Parathyroid adenoma (tissue), 2 donors: ENCODE data around the gene LRRK1.

Source experiments
- H2AFZ ChIP-seq: fragments of 300-600 bp; sonication (generic); one replicate; pipeline ENCODE4 v1.7.0; 2017; ENCODE audit warnings: antibody characterized with exemption, mild to moderate bottlenecking
- H3K27ac ChIP-seq: fragments of 300-600 bp; sonication (generic); one replicate; pipeline ENCODE4 v1.7.0; 2017
- H3K27me3 ChIP-seq: fragments of 300-600 bp; sonication (generic); one replicate; pipeline ENCODE4 v1.7.0; 2017; ENCODE audit warnings: low read length; ENCODE audit not compliant: control insufficient read depth, insufficient read depth
- H3K36me3 ChIP-seq: fragments of 300-600 bp; sonication (generic); one replicate; pipeline ENCODE4 v1.7.0; 2017; ENCODE audit warnings: low read length; ENCODE audit not compliant: control insufficient read depth, insufficient read depth
- H3K4me1 ChIP-seq: fragments of 300-600 bp; sonication (generic); one replicate; pipeline ENCODE4 v1.7.0; 2017; ENCODE audit warnings: control low read depth
- H3K4me2 ChIP-seq: fragments of 300-600 bp; sonication (generic); one replicate; pipeline ENCODE4 v1.7.0; 2017; ENCODE audit warnings: low read length
- H3K4me3 ChIP-seq: fragments of 300-600 bp; sonication (generic); one replicate; pipeline ENCODE4 v1.7.0; 2017; ENCODE audit warnings: low read depth, low read length
- H3K79me2 ChIP-seq: fragments of 300-600 bp; sonication (generic); one replicate; pipeline ENCODE4 v1.7.0; 2017; ENCODE audit warnings: control low read depth
- H3K9ac ChIP-seq: fragments of 300-600 bp; sonication (generic); one replicate; pipeline ENCODE4 v1.7.0; 2017; ENCODE audit warnings: mild to moderate bottlenecking
- H3K9me3 ChIP-seq: fragments of 300-600 bp; sonication (generic); one replicate; pipeline ENCODE4 v1.7.0; 2017; ENCODE audit warnings: low read length; ENCODE audit not compliant: control insufficient read depth
- CTCF ChIP-seq: fragments of 300-600 bp; sonication (generic); IDR thresholded peaks from one replicate; pipeline ENCODE4 v1.7.0; 2017; ENCODE audit warnings: antibody characterized with exemption, mild to moderate bottlenecking
- donor health status: primary hyperparathyroidism.

The LRRK1 gene

GRCh38 chr15:101051291-101052030, 132.3 kb downstream of the LRRK1 start:
- H3K36me3 ChIP-seq = no peaks in the 10 kb centered on the region

GRCh38 chr15:101052031-101052620, 133.0 kb downstream of the LRRK1 start:
- H3K9ac ChIP-seq = no peak overlapping the region
- H2AFZ ChIP-seq = no peak overlapping the region
- no peaks in the 10 kb centered on the region for H3K9me3 ChIP-seq
- H3K27ac ChIP-seq = no peak overlapping the region
- no peak overlapping the region for H3K4me2 ChIP-seq
- no peaks in the 10 kb centered on the region for H3K79me2 ChIP-seq
- H3K36me3 ChIP-seq = no peaks in the 10 kb centered on the region
- H3K27me3 ChIP-seq = no peaks in the 10 kb centered on the region
- no peaks in the 10 kb centered on the region for H3K4me1 ChIP-seq
- no peak for TF ChIP-seq CTCF
- no peak overlapping the region for H3K4me3 ChIP-seq

More at GRCh38 chr15:101051291-101052030, 132.3 kb downstream of the LRRK1 start:
- no peak overlapping the region for H3K27ac ChIP-seq
- no peak for TF ChIP-seq CTCF
- H3K4me1 ChIP-seq = no peaks in the 10 kb centered on the region
- H2AFZ ChIP-seq = no peak overlapping the region
- no peak overlapping the region for H3K4me3 ChIP-seq
- H3K9me3 ChIP-seq = no peaks in the 10 kb centered on the region
- no peaks in the 10 kb centered on the region for H3K79me2 ChIP-seq
- no peaks in the 10 kb centered on the region for H3K27me3 ChIP-seq
- H3K4me2 ChIP-seq = no peak overlapping the region
- H3K9ac ChIP-seq = no peak overlapping the region

- H3K4me2 ChIP-seq = no peak overlapping the region
- TF ChIP-seq CTCF = no peak
- no peaks in the 10 kb centered on the region for H3K27me3 ChIP-seq
- H3K4me3 ChIP-seq = no peak overlapping the region
- H3K9ac ChIP-seq = no peak overlapping the region
- no peaks in the 10 kb centered on the region for H3K36me3 ChIP-seq
- no peaks in the 10 kb centered on the region for H3K9me3 ChIP-seq
- no peaks in the 10 kb centered on the region for H3K79me2 ChIP-seq
- no peak overlapping the region for H3K27ac ChIP-seq
- no peak overlapping the region for H2AFZ ChIP-seq
- no peaks in the 10 kb centered on the region for H3K4me1 ChIP-seq
Measured at GRCh38 chr15:101052681-101053121, 133.5 kb downstream of the LRRK1 start.

GRCh38 chr15:101053261-101053660, 134.1 kb downstream of the LRRK1 start:
- Histone ChIP-seq H3K36me3 (no peaks in the 10 kb centered on the region), H3K27me3 (no peaks in the 10 kb centered on the region), H3K4me2 (no peak overlapping the region), H3K4me3 (no peak overlapping the region), H3K9ac (no peak overlapping the region), H3K79me2 (no peaks in the 10 kb centered on the region), H3K4me1 (no peaks in the 10 kb centered on the region), H2AFZ (no peak overlapping the region), H3K9me3 (no peaks in the 10 kb centered on the region), H3K27ac (no peak overlapping the region)
- TF ChIP-seq CTCF = no peak

GRCh38 chr15:101054116-101054515, 135.0 kb downstream of the LRRK1 start:
- Histone ChIP-seq H3K36me3 (no peaks in the 10 kb centered on the region), H3K9me3 (no peaks in the 10 kb centered on the region), H2AFZ (no peak overlapping the region), H3K79me2 (no peaks in the 10 kb centered on the region), H3K4me1 (no peaks in the 10 kb centered on the region), H3K27me3 (no peaks in the 10 kb centered on the region), H3K4me2 (no peak overlapping the region), H3K27ac (no peak overlapping the region), H3K9ac (no peak overlapping the region), H3K4me3 (no peak overlapping the region)
- TF ChIP-seq CTCF = no peak
